Uterus (tissue), 2 donors: Measurements from ENCODE around the gene DCPS.

Source experiments
- CTCF ChIP-seq, 4 experiments: fragments of 200-600 bp in 2 of 4; fragments of 450-650 bp in 2 of 4; sonication (generic) in 2 of 4; IDR thresholded peaks; one replicate each; pipeline ENCODE4 v1.5.1; 2016 to 2019; ENCODE audit warnings: antibody characterized with exemption in 4 of 4, mild to moderate bottlenecking in 2 of 4, moderate library complexity in 1 of 4
- POLR2A ChIP-seq, 2 donors: fragments of 450-650 bp; IDR thresholded peaks; one replicate each; pipeline ENCODE4 v1.6.1; 2016; ENCODE audit warnings: antibody characterized with exemption in 2 of 2, mild to moderate bottlenecking in 1 of 2, moderate library complexity in 1 of 2

DNA sequence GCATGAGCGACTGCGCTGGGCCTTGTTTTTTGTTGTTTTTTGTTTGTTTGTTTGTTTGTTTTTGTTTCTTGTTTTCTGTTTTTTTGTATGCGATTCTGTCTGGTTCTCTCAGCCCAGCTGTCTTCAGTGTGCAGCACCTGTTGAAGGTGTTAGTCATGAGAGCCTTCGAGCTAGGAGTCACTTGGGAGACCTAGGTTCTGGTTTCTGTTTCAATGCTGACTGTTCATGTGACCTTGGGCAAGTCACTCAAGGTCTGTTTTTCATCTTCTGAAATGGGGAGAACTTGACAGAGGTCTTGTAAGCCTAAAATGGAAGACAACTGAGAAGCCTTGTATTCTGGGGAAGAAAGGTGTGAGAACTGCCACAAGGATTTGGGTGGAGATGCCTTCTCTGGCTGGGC is 1.8 kb downstream of the DCPS start:
- no peak for TF ChIP-seq CTCF (IDR thresholded peaks at IDR 0.05)
- no peak for TF ChIP-seq POLR2A (IDR thresholded peaks at IDR 0.05)
